H1 (cell line): ENCODE data around the gene KANSL1L. TPM values are rescaled to one million over a fixed set of nuclear protein-coding genes. Genes with fewer than 3 reads are reported as not detected.

Experiments
- CTCF ChIA-PET: fragments of 300-600 bp; sonication (Branson Sonifier 250); formaldehyde crosslinking; loops from one replicate; lab custom pipeline; 2021; ENCODE audit not compliant: partially characterized antibody; lab: Charles Lee
- POLR2A ChIA-PET: fragments of 300-600 bp; sonication (Branson Sonifier 250); formaldehyde crosslinking; loops from one replicate; lab custom pipeline; 2021; ENCODE audit warnings: inconsistent platforms; ENCODE audit not compliant: partially characterized antibody; lab: Charles Lee
- DNase-seq, 2 experiments: peaks; one replicate each; pipeline versions ENCODE4 v3.0.0 to v3.0.0-alpha.2; 2010 to 2022; ENCODE audit warnings: low spot score in 2 of 2, low read depth in 1 of 2, mixed read lengths in 1 of 2
- FAIRE-seq: peaks from 2 replicates; lab custom pipeline; 2011; peaks lifted over from hg19 to GRCh38; lab: Jason Lieb, UNC
- H2AFZ ChIP-seq: 2 replicates; pipeline ENCODE4 v1.8.1; 2012; ENCODE audit warnings: low read length, inconsistent platforms
- H2AK5ac ChIP-seq: 2 replicates; pipeline ENCODE4 v1.6.1; 2013; ENCODE audit warnings: low read depth, low read length
- H2BK120ac ChIP-seq: replicated peaks from 2 replicates; pipeline ENCODE3; 2013; ENCODE audit warnings: low read depth, low read length, inconsistent platforms
- H2BK12ac ChIP-seq: 2 replicates; pipeline ENCODE4 v1.6.1; 2013; ENCODE audit warnings: low read depth, low read length
- H2BK15ac ChIP-seq: 2 replicates; pipeline ENCODE4 v1.6.1; 2013; ENCODE audit warnings: low read length
- H2BK20ac ChIP-seq: 2 replicates; pipeline ENCODE4 v1.6.1; 2013; ENCODE audit warnings: low read length
- H2BK5ac ChIP-seq: 2 replicates; pipeline ENCODE4 v1.6.1; 2013; ENCODE audit warnings: low read depth, low read length
- H3K14ac ChIP-seq: 2 replicates; pipeline ENCODE4 v1.6.1; 2013; ENCODE audit warnings: inconsistent platforms; ENCODE audit not compliant: insufficient read length
- H3K18ac ChIP-seq: 2 replicates; pipeline ENCODE4 v1.6.1; 2013; ENCODE audit warnings: low read length; ENCODE audit errors: extremely low read depth
- H3K23ac ChIP-seq: 2 replicates; pipeline ENCODE4 v1.6.1; 2013; ENCODE audit warnings: inconsistent platforms; ENCODE audit not compliant: insufficient read length
- H3K23me2 ChIP-seq: 2 replicates; pipeline ENCODE4 v1.6.1; 2013; ENCODE audit warnings: low read depth, low read length
- H3K27ac ChIP-seq: 2 replicates; pipeline ENCODE4 v1.6.1; 2011; ENCODE audit warnings: low read depth, low read length, inconsistent platforms
- H3K27me3 ChIP-seq, 4 experiments: replicated peaks in 1 of 4; 1 replicate in 1 of 4; 2 replicates in 3 of 4; pipeline versions ENCODE4 v1.6.1 to v1.8.1; 2011 to 2013; ENCODE audit warnings: low read length in 3 of 4, mild to moderate bottlenecking in 3 of 4, inconsistent platforms in 2 of 4, mixed read lengths in 2 of 4, moderate library complexity in 1 of 4; ENCODE audit not compliant: control insufficient read depth in 3 of 4, insufficient read depth in 3 of 4; ENCODE audit errors: extremely low read depth in 1 of 4
- H3K36me3 ChIP-seq, 4 experiments: 2 replicates each; pipeline versions ENCODE4 v1.6.1 to v1.8.1; 2011 to 2013; ENCODE audit warnings: mild to moderate bottlenecking in 4 of 4, low read length in 3 of 4, moderate library complexity in 2 of 4, control low read depth in 1 of 4, inconsistent platforms in 1 of 4; ENCODE audit not compliant: insufficient read depth in 4 of 4, control insufficient read depth in 2 of 4
- H3K4ac ChIP-seq: replicated peaks from 2 replicates; pipeline ENCODE3; 2013; ENCODE audit warnings: low read length, low read depth, mixed read lengths, inconsistent platforms; ENCODE audit not compliant: insufficient read length
- H3K4me1 ChIP-seq, 4 experiments: replicated peaks in 1 of 4; 1 replicate in 1 of 4; 2 replicates in 3 of 4; pipeline versions ENCODE4 v1.6.1 to v1.8.1; 2011 to 2013; ENCODE audit warnings: low read length in 3 of 4, inconsistent platforms in 2 of 4, mixed read lengths in 1 of 4; ENCODE audit not compliant: insufficient read depth in 4 of 4, control insufficient read depth in 3 of 4
- H3K4me2 ChIP-seq, 2 experiments: 2 replicates each; pipeline versions ENCODE4 v1.6.1 to v1.8.1; 2011 to 2013; ENCODE audit warnings: low read depth in 2 of 2, low read length in 2 of 2, control low read depth in 1 of 2, inconsistent platforms in 1 of 2, mild to moderate bottlenecking in 1 of 2; ENCODE audit not compliant: insufficient read depth in 1 of 2
- H3K4me3 ChIP-seq, 4 experiments: fragments of 200-600, 300-600 bp in 1 of 4; sonication (generic), shearing (Covaris generic), sonication (Bioruptor Twin) in 1 of 4; 2 replicates each; pipeline versions ENCODE4 v1.5.1 to v1.8.1; 2011 to 2016; ENCODE audit warnings: low read length in 4 of 4, low read depth in 3 of 4, control low read depth in 2 of 4, inconsistent platforms in 2 of 4, mild to moderate bottlenecking in 2 of 4, mixed read lengths in 1 of 4, moderate library complexity in 1 of 4; ENCODE audit not compliant: insufficient read depth in 2 of 4; ENCODE audit errors: extremely low read depth in 1 of 4
- H3K56ac ChIP-seq: replicated peaks from 2 replicates; pipeline ENCODE3; 2013; ENCODE audit warnings: low read depth, mild to moderate bottlenecking, mixed read lengths, low read length, inconsistent platforms; ENCODE audit not compliant: insufficient read length
- H3K79me1 ChIP-seq: 2 replicates; pipeline ENCODE4 v1.6.1; 2013; ENCODE audit warnings: low read depth, low read length, control low read depth
- H3K79me2 ChIP-seq, 2 experiments: 2 replicates each; pipeline versions ENCODE4 v1.6.1 to v1.8.1; 2012 to 2013; ENCODE audit warnings: low read length in 2 of 2, mild to moderate bottlenecking in 2 of 2, inconsistent platforms in 1 of 2; ENCODE audit not compliant: insufficient read depth in 2 of 2, control insufficient read depth in 1 of 2
- H3K9ac ChIP-seq, 4 experiments: replicated peaks in 1 of 4; 1 replicate in 1 of 4; 2 replicates in 3 of 4; pipeline versions ENCODE4 v1.6.1 to v1.8.1; 2011 to 2013; ENCODE audit warnings: low read depth in 3 of 4, low read length in 3 of 4, control low read depth in 2 of 4, mild to moderate bottlenecking in 2 of 4, moderate library complexity in 2 of 4, inconsistent platforms in 1 of 4; ENCODE audit errors: extremely low read depth in 1 of 4
- H3K9me3 ChIP-seq, 2 experiments: 2 replicates each; pipeline versions ENCODE4 v1.6.1 to v1.8.1; 2012 to 2013; ENCODE audit warnings: mild to moderate bottlenecking in 2 of 2, moderate library complexity in 2 of 2, control low read depth in 1 of 2, inconsistent platforms in 1 of 2, low read depth in 1 of 2, low read length in 1 of 2, mixed read lengths in 1 of 2; ENCODE audit not compliant: insufficient read depth in 2 of 2
- H4K20me1 ChIP-seq, 2 experiments: replicated peaks in 1 of 2; 2 replicates each; pipeline versions ENCODE3 to v1.8.1; 2011 to 2013; ENCODE audit warnings: inconsistent platforms in 2 of 2, low read length in 2 of 2, mild to moderate bottlenecking in 1 of 2; ENCODE audit not compliant: insufficient read depth in 2 of 2, control insufficient read depth in 1 of 2
- H4K5ac ChIP-seq: 2 replicates; pipeline ENCODE4 v1.6.1; 2013; ENCODE audit warnings: low read length, low read depth, mixed read lengths, inconsistent platforms; ENCODE audit not compliant: insufficient read length
- H4K8ac ChIP-seq: 2 replicates; pipeline ENCODE4 v1.8.0; 2013; ENCODE audit warnings: mild to moderate bottlenecking, moderate library complexity, low read length, inconsistent platforms; ENCODE audit not compliant: insufficient read depth; ENCODE audit errors: extremely low read depth
- H4K91ac ChIP-seq: replicated peaks from 2 replicates; pipeline ENCODE3; 2013; ENCODE audit warnings: low read length, mixed read lengths, inconsistent platforms; ENCODE audit not compliant: insufficient read length
- CBX5 ChIP-seq: fragments of 300-800, 300-1000 bp; sonication (generic); IDR thresholded peaks from 2 replicates; pipeline ENCODE4 v1.7.1; 2016; ENCODE audit warnings: antibody characterized with exemption, low read length, low read depth
- CBX8 ChIP-seq: fragments of 300-800, 300-1000 bp; sonication (generic); IDR thresholded peaks from 2 replicates; pipeline ENCODE4 v1.7.1; 2016; ENCODE audit warnings: low read depth, low read length, borderline replicate concordance
- CTCF ChIP-seq, 3 experiments: IDR thresholded peaks; 1 replicate in 2 of 3; 2 replicates in 1 of 3; pipeline versions ENCODE4 v1.5.1 to v1.6.1; 2011; ENCODE audit warnings: low read length in 3 of 3, mild to moderate bottlenecking in 3 of 3, inconsistent platforms in 2 of 3, low read depth in 1 of 3, moderate library complexity in 1 of 3; ENCODE audit not compliant: insufficient read depth in 1 of 3; ENCODE audit errors: control extremely low read depth in 1 of 3
- MAFK ChIP-seq: IDR thresholded peaks from 2 replicates; pipeline ENCODE4 v1.6.1; 2012; ENCODE audit warnings: low read depth, mild to moderate bottlenecking, improper control_type of control experiment, low read length
- RNF2 ChIP-seq: fragments of 200-900, 300-1000 bp; sonication (generic); IDR thresholded peaks from 2 replicates; pipeline ENCODE4 v1.7.1; 2016; ENCODE audit warnings: borderline replicate concordance, low read depth, mild to moderate bottlenecking, antibody characterized with exemption, low read length; ENCODE audit not compliant: poor library complexity, severe bottlenecking; ENCODE audit errors: missing control alignments
- RXRA ChIP-seq: IDR thresholded peaks from 2 replicates; pipeline ENCODE4 v1.6.1; 2011; ENCODE audit warnings: low read depth, mild to moderate bottlenecking, low read length, moderate library complexity; ENCODE audit not compliant: insufficient read depth
- SAP30 ChIP-seq: fragments of 300-600 bp; sonication (generic); IDR thresholded peaks from 2 replicates; pipeline ENCODE4 v1.7.1; 2012; ENCODE audit warnings: low read length, moderate library complexity, mild to moderate bottlenecking, inconsistent platforms; ENCODE audit not compliant: insufficient read depth, insufficient replicate concordance
- SUZ12 ChIP-seq: fragments of 200-600 bp; sonication (generic); IDR thresholded peaks from 2 replicates; pipeline ENCODE4 v1.6.1; 2012; ENCODE audit warnings: mild to moderate bottlenecking, inconsistent platforms, low read length, moderate library complexity, mixed read lengths
- USF2 ChIP-seq: IDR thresholded peaks from 2 replicates; pipeline ENCODE4 v1.6.1; 2011; ENCODE audit warnings: low read length, improper control_type of control experiment
- WGBS, 2 experiments: shearing (Covaris generic) in 1 of 2; methylation state at CpG; one replicate each; pipeline versions ENCODE4 v1.1.6 to v1.1.7; 2013 to 2015; ENCODE audit warnings: low lambda C conversion rate in 2 of 2, mixed read lengths in 2 of 2, inconsistent platforms in 1 of 2, low coverage in 1 of 2, missing lambda C conversion rate in 1 of 2; ENCODE audit not compliant: insufficient replicate concordance in 2 of 2, insufficient coverage in 1 of 2, insufficient read length in 1 of 2; ENCODE audit errors: extremely low coverage in 1 of 2, missing lambda C conversion rate in 1 of 2; 5-methylcytosine and 5-hydroxymethylcytosine counted together
- polyA plus RNA-seq, 7 experiments: library from polyadenylated mRNA; depleted of rRNA in 3 of 7; stranded (reverse) in 5 of 7; unstranded in 2 of 7; fragments of >200 nt in 5 of 7; fragments of 200-250 nt in 2 of 7; gene quantifications; 1 replicate in 5 of 7; 2 replicates in 1 of 7; 4 replicates in 1 of 7; pipeline versions ENCODE4 v1.2.1 to v1.2.3, GENCODE V29; 2011 to 2013; ENCODE audit warnings: missing spikeins in 2 of 7, mixed read lengths in 2 of 7
- total RNA-seq: library from RNA; stranded (reverse); fragmentation: NEBNext Ultra II Directional; extraction: Animal tissue kit (Norgen Biotek cat#: 25700); gene quantifications from 2 replicates; pipeline ENCODE4 v1.2.1, GENCODE V29; 2021

KANSL1L gene
- total and polyA plus RNA-seq, 2 of the 8 experiments (the other 6 are each of a cell fraction or from before 2014, with no cell fraction given): 5.4 to 17.2 TPM

GRCh38 chr2:209984291-209984690, 186.9 kb downstream of the KANSL1L start:
- Histone ChIP-seq H3K79me2 (no peaks in the 10 kb centered on the region), H4K5ac (no peak overlapping the region), H3K9me3 (no peaks in the 10 kb centered on the region), H3K27ac (no peak overlapping the region), H2BK12ac (no peak overlapping the region), H3K27me3 (no peaks in the 10 kb centered on the region), H3K56ac (no peak overlapping the region), H3K9ac (no peak overlapping the region), H3K4me1 (no peaks in the 10 kb centered on the region), H4K91ac (no peak overlapping the region), H3K79me1 (no peaks in the 10 kb centered on the region), H3K4ac (no peak overlapping the region), H4K8ac (no peak overlapping the region), H3K23ac (no peak overlapping the region), H2BK120ac (no peak overlapping the region), H2BK20ac (no peak overlapping the region), H3K14ac (no peak overlapping the region), H3K18ac (no peak overlapping the region), H3K23me2 (no peaks in the 10 kb centered on the region), H2BK5ac (no peak overlapping the region), H3K4me2 (no peak overlapping the region), H3K36me3 (no peaks in the 10 kb centered on the region), H2BK15ac (no peak overlapping the region), H3K4me3 (no peak overlapping the region), H4K20me1 (no peaks in the 10 kb centered on the region), H2AK5ac (no peak overlapping the region), H2AFZ (no peak overlapping the region)
- POLR2A ChIA-PET: no interaction called here
- DNase-seq: no peak
- CTCF ChIA-PET: interaction anchor here (0.6 to 0.8 kb wide), 2 partner anchors 9 to 24 kb away, joined by 3 read pairs; no protein-coding TSS in a partner anchor
- FAIRE-seq: no peak
- WGBS, 2 experiments: 85% methylated on average over 2 of the region's 2 CpGs; no CpG with 5 or more reads in 1 of the 2 experiments
- no peak for TF ChIP-seq RNF2
- no peak for TF ChIP-seq CTCF (IDR thresholded peaks at IDR 0.05; ENCODE audit: control extremely low read depth in 1 of 3, insufficient read depth in 1 of 3, low read depth in 1 of 3, low read length in 3 of 3)
- no peak for TF ChIP-seq SUZ12
- TF ChIP-seq CBX5: no peak
- TF ChIP-seq USF2: no peak
- TF ChIP-seq CBX8: no peak
- no peak for TF ChIP-seq RXRA
- TF ChIP-seq MAFK: no peak
- TF ChIP-seq SAP30: no peak
